Dermis blood vessel endothelial cell (primary cell): ENCODE results near the gene PET117. TPM values are rescaled to one million over a fixed set of nuclear protein-coding genes. Genes with fewer than 3 reads are reported as not detected.
"Not testable (repeated sequence)": the region's sequence is repeated elsewhere in the genome, so short reads cannot be mapped to it uniquely, and the experiment has no call there.

Experiments
- DNase-seq: peaks from one replicate; pipeline ENCODE4 v3.0.0; 2010
- total RNA-seq: library from RNA; depleted of rRNA; stranded (reverse); fragments of >200 nt; gene quantifications from 2 replicates; pipeline ENCODE4 v1.2.3, GENCODE V29; 2014

Gene PET117, protein sequence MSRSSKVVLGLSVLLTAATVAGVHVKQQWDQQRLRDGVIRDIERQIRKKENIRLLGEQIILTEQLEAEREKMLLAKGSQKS
- total RNA-seq = 10.4 and 14.3 TPM in 2 replicates

DNA sequence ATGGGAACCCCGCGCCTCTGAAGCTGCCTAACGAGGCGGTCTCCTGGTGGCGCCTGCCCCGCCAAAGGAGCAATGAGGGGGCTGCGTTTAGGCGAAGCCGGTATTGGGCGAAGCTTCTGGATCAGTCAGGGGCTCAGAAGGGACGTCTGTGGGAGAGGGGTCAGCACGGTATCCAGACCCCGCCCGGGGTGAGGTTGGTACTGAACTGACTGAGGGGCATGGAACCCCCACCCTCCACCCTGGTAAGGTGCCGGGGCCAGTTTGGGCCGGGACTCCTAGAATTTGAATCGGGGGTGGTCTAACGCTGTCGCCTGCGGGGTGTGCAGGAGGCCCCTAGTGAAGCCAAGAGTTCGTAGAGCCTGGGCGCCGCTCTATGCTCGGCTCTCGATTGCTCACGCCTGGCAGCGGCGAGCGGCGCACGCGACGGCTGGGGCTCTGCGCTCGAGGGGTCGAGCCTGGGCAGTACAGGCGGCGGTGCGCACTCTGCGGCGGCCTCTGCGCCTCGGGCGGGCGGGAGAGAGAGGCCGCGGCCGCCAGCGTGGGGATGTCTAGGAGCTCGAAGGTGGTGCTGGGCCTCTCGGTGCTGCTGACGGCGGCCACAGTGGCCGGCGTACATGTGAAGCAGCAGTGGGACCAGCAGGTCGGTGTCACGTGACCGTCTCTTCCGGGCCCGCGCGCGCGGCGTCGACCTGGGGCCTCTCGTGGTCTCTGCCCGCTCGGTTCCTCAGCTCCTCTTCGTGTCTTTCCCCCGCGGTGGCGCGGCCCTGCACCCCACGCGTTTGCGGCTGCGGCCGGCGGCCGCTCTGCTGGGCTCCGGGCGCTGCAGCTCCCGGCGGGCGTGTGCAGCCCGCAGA lies at the start of gene PET117, which contains the start of gene KAT14:
Gene PET117 (plus strand): TSS at position 452 of the 854 bp plus-strand sequence. CDS start 93 bp downstream, at position 545.
Gene KAT14 (plus strand): TSS at position 452 of the 854 bp plus-strand sequence. CDS start 4,798 bp downstream, outside the sequence.
- DNase-seq = peak; percentile 95

GRCh38 chr20:18088298-18088697 lies 49.4 kb upstream of the PET117 start:
- not testable (repeated sequence) for DNase-seq

DNA sequence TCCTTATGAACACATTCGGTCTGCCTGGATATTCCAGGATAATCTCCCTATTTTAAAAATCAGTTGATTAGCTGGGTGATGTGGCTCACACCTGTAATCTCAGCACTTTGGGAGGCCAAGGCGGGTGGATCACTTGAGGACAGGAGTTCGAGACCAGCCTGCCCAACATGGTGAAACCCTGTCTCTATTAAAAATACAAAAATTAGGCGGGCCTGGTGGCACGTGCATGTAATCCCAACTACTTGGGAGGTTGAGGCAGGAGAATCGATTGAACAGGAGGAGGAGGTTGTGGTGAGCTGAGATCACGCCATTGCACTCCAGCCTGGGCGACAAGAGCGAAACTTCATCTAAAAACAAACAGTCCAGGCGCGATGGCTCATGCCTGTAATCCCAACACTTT lies 48.8 kb upstream of the PET117 start:
- not testable (repeated sequence) for DNase-seq

- peak; percentile 3 for DNase-seq
These were observed 47.6 kb upstream of the PET117 start for GRCh38 chr20:18090044-18090443.

- DNase-seq = no peak
These were observed 47.2 kb upstream of the PET117 start for GRCh38 chr20:18090477-18090876.

GRCh38 chr20:18091623-18092022 lies 46.0 kb upstream of the PET117 start:
- no peak for DNase-seq

GRCh38 chr20:18092890-18093289 lies 44.8 kb upstream of the PET117 start:
- no peak for DNase-seq

- DNase-seq = no peak
These were observed 44.3 kb upstream of the PET117 start for GRCh38 chr20:18093388-18093787.

- DNase-seq = no peak
These were observed 43.5 kb upstream of the PET117 start for GRCh38 chr20:18094191-18094590.

DNA sequence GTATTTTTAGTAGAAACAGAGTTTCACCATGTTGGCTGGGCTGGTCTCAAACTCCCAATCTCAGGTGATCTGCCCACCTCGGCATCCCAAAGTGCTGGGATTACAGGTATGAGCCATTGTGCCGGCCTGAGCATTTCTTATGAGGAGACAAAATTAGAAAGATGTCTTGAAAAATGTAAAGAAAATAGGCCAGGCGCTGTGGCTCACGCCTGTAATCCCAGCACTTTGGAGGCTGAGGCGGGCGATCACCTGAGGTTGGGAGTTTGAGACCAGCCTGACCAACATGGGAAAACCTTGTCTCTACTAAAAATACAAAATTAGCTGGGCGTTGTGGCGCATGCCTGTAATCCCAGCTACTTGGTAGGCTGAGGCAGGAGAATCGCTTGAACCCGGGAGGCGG lies 37.1 kb upstream of the PET117 start:
- not testable (repeated sequence) for DNase-seq

GRCh38 chr20:18101125-18101810 lies 36.4 kb upstream of the PET117 start:
- DNase-seq = no peak

DNA sequence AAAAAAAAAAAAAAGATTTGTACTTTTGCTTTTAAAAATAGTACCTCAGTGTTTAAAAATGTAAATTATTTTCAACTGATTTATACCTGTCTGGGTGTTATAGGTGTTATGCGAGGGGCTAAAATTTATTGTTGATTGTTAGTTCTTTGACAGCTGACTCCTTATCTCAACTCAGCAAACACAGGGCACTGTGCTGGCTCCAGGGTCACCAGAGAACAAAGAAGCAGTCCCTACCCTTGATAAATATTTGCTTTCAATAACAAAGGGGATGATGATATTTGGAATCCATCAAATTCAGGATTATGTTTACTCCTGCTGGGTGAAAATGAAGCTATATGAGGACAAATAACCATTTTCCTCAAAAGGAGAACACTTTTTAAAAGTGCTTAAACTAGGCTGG lies 34.2 kb upstream of the PET117 start:
- DNase-seq = no peak

DNA sequence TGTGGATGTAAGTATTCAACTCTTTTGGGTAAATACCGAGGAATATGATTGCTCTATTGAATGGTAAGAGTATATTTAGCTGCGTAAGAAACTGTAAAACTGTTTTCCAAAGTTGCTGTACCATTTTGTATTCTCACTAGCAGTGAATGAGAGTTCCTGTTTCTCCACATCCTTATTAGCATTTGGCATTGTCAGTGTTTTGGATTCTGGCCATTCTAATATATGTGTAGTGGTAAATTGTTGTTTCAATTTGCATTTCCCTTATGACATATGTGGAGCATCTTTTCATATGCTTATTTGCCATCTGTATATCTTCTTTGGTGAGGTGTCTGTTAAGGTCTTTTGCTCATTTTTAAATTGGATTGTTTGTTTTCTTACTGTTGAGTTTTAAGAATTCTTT lies 29.3 kb upstream of the PET117 start:
- DNase-seq = no peak

DNA sequence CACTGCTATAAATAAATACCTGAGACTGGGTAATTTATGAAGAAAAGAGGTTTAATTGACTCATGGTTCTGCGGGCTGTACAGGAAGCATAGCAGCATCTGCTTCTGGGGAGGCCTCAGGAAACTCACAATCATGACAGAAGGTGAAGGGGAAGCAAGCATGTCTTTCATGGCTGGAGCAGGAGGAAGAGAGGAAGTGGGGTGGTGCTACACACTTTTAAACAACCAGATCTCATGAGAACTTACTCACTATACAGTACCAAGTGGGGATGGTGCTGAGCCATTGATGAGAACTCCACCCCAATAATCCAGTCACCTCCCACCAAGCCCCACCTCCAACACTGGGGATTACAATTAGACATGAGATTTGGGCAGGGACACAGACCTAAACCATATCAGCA lies 9.1 kb upstream of the PET117 start:
- not testable (repeated sequence) for DNase-seq

- no peak for DNase-seq
These were observed 5.0 kb upstream of the PET117 start for GRCh38 chr20:18132663-18133062.

- DNase-seq = no peak
These were observed 3.7 kb upstream of the PET117 start for GRCh38 chr20:18133962-18134361.

DNA sequence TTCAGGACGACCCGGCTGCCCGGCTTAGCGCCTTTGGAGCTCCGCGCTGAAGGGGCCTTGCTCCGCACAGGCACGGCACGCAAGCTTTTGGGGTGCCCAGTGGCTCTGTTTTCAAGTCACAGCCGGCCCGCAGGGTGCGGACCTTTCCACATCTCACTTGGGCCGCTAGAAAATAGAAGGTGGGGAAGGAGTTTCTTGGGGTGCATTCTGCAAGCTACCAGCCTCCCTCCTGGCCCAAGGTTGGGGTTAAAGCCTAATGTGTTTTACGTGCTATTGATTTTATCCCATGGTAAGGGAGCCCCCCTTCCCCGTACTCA lies 561 bp downstream of the PET117 start:
- no peak for DNase-seq

GRCh38 chr20:18138639-18139583 lies 1.2 kb downstream of the PET117 start:
- DNase-seq = peak; percentile 13

- DNase-seq = no peak
These were observed 2.2 kb downstream of the PET117 start for GRCh38 chr20:18139832-18140231.

DNA sequence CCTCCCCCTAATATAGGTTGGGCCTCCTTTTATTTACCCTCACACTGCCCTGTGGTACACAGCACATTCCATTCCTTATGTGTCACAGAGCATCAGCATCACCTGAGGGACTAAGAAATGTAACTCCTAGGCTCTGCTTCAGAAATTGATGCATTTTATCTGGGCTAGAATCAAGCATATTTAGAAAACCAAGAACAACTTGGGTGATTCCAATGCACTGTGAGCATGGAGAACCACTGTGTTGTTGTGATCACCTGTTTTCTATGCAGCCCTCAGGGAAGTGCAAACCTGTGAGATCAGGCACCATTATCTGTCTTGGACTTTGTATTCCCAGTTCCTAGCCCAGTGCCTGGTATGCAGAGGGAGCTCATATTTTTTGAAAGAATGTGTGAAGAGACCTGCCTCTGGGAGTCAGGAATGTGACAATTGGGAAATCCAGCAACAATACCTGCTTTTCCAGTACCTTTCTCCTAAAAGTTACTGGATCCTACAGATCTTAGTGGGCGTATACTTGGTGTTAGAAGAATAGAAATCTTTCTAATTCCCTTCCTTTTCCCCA lies 7.0 kb downstream of the PET117 start:
- DNase-seq = no peak

DNA sequence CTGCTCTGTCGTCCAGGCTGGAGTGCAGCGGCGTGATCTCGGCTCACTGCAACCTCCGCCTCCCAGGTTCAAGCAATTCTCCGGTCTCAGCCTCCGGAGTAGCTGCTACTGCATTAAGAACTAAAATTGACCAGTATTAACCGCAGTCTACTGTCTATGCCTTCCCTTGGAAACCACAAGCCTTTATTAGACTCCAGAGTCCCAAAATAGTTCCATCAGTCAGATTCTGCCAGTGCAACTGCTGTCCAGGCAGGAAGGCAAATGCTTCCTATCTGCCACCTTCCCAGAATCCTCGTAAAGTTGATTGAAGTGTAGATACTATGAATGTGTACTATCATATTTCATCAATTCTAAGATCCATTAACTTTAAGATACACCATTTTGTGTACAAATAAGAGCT lies 16.7 kb downstream of the PET117 start:
- no peak for DNase-seq

DNA sequence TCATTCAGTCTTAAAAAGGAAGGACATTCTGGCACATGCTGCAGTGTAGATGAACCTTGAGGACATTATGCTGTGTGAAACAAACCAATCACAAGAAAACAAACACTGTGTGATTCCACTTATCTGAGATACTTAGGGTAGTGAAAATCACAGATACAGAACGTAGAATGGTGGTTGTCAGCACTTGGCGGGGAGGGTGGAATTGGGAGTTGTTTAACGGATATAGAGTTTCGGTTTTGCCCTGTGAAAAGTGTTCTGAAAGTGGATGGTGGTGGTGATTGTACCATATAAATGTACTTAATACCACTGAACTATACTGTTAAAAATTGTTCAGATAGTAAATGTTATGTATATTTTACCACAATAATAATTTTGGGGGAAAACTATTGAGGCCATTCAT lies 18.4 kb downstream of the PET117 start:
- no peak for DNase-seq
